Brain pericyte (primary cell): ENCODE results near the gene CTDSP1.

Experiments
- DNase-seq: peaks from one replicate; pipeline ENCODE4 v3.0.0-alpha.2; 2012; ENCODE audit warnings: low read depth, low spot score

Gene CTDSP1

GRCh38 chr2:218425531-218425930, 25.9 kb downstream of the CTDSP1 start:
- no peak for DNase-seq

- DNase-seq, result no peak
Measured at GRCh38 chr2:218427741-218428140, 28.1 kb downstream of the CTDSP1 start.

- DNase-seq, result no peak
Measured at GRCh38 chr2:218428846-218429558, 29.3 kb downstream of the CTDSP1 start.

GRCh38 chr2:218429911-218430692, 30.4 kb downstream of the CTDSP1 start:
- DNase-seq, result no peak

GRCh38 chr2:218430721-218431120, 31.1 kb downstream of the CTDSP1 start:
- no peak for DNase-seq

GRCh38 chr2:218431878-218432277, 32.2 kb downstream of the CTDSP1 start:
- DNase-seq, result no peak

GRCh38 chr2:218432676-218433365, 33.2 kb downstream of the CTDSP1 start:
- no peak for DNase-seq

GRCh38 chr2:218434456-218434855, 34.8 kb downstream of the CTDSP1 start:
- no peak for DNase-seq

GRCh38 chr2:218435003-218435982, 35.6 kb downstream of the CTDSP1 start:
- no peak for DNase-seq

GRCh38 chr2:218436992-218437391, 37.3 kb downstream of the CTDSP1 start:
- DNase-seq, result no peak

GRCh38 chr2:218437969-218438368, 38.3 kb downstream of the CTDSP1 start:
- DNase-seq, result no peak

- DNase-seq, result no peak
Measured at GRCh38 chr2:218438596-218438995, 38.9 kb downstream of the CTDSP1 start.

GRCh38 chr2:218444692-218445357, 45.2 kb downstream of the CTDSP1 start:
- DNase-seq, result no peak

- no peak for DNase-seq
Measured at GRCh38 chr2:218445602-218446001, 45.9 kb downstream of the CTDSP1 start.

- no peak for DNase-seq
Measured at GRCh38 chr2:218446547-218446946, 46.9 kb downstream of the CTDSP1 start.

- no peak for DNase-seq
Measured at GRCh38 chr2:218447072-218447471, 47.4 kb downstream of the CTDSP1 start.

- DNase-seq, result no peak
Measured at GRCh38 chr2:218448934-218449333, 49.3 kb downstream of the CTDSP1 start.

- no peak for DNase-seq
Measured at GRCh38 chr2:218452079-218452478, 52.4 kb downstream of the CTDSP1 start.
